HG03342 (cell line): ENCODE results near the gene HOPX.
"Not testable (repeated sequence)": the region's sequence is repeated elsewhere in the genome, so short reads cannot be mapped to it uniquely, and the experiment has no call there.

Source experiments
- ATAC-seq: cut with Tn5 transposase; IDR thresholded peaks from one replicate; pipeline ENCODE4 v1.9.1; 2021; ENCODE audit warnings: mild to moderate bottlenecking, moderate library complexity; ENCODE audit not compliant: unreplicated experiment

Gene HOPX

GRCh38 chr4:56630876-56631666, 50.0 kb downstream of the HOPX start:
- ATAC-seq = no peak

DNA sequence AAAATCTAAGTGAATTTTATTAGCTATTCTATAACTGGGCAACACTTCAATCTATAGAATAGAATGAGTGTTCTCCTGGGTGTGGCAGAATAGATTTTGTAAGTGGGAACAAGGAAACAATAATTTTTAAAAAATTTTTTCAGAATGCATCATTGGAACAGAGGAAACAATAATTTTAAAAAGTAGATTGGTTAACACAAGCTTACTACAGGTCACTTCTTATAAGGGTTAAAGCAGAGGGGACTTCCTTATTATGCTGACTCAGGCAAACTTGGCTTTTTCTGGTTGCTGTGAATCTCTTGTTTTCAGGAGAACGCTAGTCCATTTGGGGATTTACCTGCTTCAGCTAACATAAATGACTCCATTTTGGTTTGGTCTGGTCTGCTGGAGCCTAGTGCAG, 52.5 kb downstream of the HOPX start:
- no peak for ATAC-seq

- ATAC-seq = no peak
Measured at GRCh38 chr4:56627985-56628384, 53.1 kb downstream of the HOPX start.

GRCh38 chr4:56627375-56627774, 53.7 kb downstream of the HOPX start:
- ATAC-seq = no peak

DNA sequence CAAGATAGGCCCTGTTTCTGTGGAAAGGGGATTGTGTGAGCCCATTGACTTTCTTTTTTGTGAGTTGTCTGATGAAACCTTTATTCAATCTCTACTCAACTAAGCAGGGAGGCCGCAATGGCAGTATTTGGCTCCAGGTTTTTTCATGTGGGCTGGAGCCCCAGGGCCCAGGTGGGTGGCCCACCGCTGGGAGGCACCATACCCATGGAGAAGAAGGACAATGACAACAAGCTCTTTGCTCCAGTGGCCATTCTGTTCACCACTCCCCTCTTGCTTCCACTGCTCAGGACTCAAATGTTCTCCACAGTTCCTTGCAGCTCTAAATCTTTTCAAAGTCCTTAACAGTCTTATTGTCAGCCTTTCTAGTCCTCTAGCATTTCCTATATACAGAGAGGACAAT, 54.1 kb downstream of the HOPX start:
- no peak for ATAC-seq

DNA sequence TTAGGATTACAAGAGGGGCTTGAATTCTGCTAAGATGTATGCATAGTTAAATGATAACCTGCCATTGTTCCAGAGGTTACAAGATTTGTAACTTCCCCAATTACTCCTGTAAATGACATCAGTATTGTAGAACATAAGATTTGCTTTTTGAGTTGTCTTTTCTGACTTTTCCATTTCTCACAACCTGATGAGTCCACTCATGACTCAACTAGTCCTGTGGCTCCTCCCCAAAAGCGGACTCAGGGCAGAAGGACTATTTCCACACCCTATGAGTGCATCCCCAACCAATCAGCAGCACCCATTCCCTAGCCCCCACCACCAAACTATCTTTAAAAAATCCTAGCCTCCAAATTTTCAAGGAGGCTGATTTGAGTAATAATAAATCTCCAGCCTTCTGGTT, 54.7 kb downstream of the HOPX start:
- ATAC-seq = no peak

DNA sequence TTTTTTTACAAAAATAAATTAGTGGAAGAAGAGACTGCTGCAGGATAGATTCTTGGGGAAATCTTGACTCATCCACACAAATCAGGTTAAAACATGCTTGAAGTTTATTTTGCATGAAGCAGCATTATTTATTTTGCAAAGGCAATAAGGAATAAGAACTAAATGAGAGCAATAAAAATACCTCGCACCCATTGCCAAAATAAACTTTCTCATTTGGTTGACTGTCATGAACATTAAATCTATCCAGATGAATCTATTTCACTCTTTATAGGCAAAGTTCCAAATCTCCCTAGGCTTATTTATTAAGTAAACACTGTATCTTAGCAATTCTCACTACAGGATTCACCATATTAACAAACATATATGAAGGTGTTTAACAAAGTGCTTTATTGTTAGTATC, 58.9 kb downstream of the HOPX start:
- ATAC-seq = no peak

- ATAC-seq = no peak
Measured at GRCh38 chr4:56619816-56620215, 61.3 kb downstream of the HOPX start.

DNA sequence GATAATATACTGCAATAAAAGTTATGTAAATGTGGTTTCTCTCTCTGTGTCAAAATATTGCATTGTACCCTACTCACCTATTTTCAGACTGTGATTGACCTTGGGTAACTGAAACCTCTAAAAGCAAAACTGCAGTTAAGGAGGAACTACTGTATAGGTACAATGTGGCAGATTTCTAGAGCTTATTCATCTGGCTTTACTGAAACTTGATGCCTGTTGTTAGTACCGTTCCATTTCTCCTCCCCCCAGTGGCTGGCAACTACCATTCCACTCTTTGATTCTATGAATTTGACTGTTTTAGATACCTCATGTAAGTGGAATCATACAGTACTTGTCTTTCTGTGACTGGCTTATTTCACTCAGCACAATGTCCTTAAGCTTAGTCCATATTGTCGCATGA, 61.9 kb downstream of the HOPX start:
- ATAC-seq = no peak

GRCh38 chr4:56618734-56619133, 62.4 kb downstream of the HOPX start:
- no peak for ATAC-seq

GRCh38 chr4:56613101-56613862, 67.8 kb downstream of the HOPX start:
- ATAC-seq = no peak

GRCh38 chr4:56612282-56612681, 68.8 kb downstream of the HOPX start:
- ATAC-seq = no peak

GRCh38 chr4:56611501-56611900, 69.6 kb downstream of the HOPX start:
- no peak for ATAC-seq

DNA sequence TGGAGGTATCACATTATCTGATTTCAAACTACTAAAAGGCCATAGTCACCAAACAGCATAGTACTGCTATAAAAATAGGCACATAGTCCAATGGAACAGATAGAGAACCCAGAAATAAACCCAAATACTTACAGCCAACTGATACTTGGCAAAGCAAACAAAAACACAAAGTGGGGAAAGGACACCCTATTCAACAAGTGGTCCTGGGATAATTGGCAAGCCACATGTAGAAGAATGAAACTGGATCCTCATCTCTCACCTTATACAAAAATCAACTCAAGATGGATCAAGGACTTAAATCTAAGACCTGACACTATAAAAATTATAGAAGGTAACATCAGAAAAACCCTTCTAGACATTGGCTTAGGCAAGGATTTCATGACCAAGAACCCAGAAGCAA, 70.9 kb downstream of the HOPX start:
- not testable (repeated sequence) for ATAC-seq

DNA sequence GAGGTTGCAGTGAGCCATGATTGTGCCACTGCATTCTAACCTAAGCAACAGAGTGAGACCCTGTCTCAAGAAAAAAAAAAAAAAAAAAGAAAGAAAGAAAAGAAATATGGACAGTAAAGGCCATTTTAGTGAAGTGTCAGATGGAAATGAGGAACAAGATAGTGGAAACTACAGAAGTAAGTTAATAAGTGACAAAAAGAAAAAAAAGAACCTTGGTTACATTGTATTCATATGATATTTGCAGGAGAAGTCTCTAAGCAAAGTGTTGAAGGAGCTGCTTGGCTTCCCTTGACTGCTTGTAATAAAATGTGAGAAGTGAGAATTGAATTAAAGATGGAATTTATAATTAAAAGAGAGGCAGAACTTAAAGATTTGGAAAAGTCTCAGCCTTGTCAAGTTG, 73.2 kb downstream of the HOPX start:
- peak; percentile 56 for ATAC-seq

GRCh38 chr4:56606385-56606784, 74.7 kb downstream of the HOPX start:
- no peak for ATAC-seq

DNA sequence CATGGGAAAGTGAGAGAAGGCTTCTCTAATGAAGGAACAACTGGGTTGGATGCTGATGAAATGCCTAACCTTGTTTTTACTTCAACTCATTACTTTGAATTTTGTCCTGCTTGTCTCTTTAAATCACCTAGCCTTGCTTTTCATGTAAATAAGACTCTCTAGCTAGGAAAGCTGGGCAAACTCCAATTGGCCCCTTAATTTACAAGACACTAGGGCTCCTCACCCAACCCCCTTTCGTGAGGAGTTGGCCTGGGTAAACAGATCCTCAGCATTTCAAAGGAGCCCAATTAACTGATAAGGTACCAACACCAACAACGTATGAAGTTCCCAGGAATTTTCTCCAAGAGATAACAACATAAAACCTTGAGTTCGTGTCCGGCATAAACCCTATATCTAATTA, 75.6 kb downstream of the HOPX start:
- ATAC-seq = not testable (repeated sequence)

DNA sequence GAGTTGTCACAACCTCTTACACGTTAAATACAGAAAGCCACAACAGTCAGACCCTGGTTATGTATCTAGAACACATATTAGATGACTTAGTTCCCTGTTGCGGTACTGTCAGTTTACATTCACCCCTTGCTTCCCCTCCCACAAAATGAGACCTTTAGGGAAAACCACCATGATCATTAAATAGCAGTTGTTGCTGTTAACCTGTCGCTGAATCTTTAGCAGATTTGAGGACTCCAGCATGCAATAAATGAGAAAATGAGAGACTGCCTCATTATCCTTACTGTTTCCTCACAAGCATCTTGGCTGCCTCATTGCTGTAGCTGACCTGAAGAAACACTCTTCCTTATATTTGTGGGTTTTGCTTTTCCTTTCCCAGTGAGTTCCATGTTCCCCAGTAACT, 77.8 kb downstream of the HOPX start:
- no peak for ATAC-seq
